ENCODE data around the gene INSYN2B.

- no peak for TF ChIP-seq CTCF (IDR thresholded peaks at IDR 0.05 in 8 of 11, conservative IDR thresholded peaks at IDR 0.05 in 3 of 11)
- TF ChIP-seq POLR2AphosphoS5 (IDR thresholded peaks at IDR 0.05): no peak
Measured at GRCh38 chr5:169943026-169943425, 37.3 kb downstream of the INSYN2B start.

Measured in spleen (tissue), 7 donors.